NCI-H82 treated with DMSO at 0.1 percent for 48 hours (cell line): ENCODE data around the gene RPL22L1.
A peak's percentile ranks its signal among the peaks of the same experiment; 100 is the strongest.
"Not testable (repeated sequence)": the region's sequence is repeated elsewhere in the genome, so short reads cannot be mapped to it uniquely, and the experiment has no call there.

ENCODE experiments used
- DNase-seq: peaks from one replicate; lab custom pipeline; 2025; ENCODE audit not compliant: unreplicated experiment; lab: John Stamatoyannopoulos, UW

Gene RPL22L1

GRCh38 chr3:170835336-170835735 lies 34.7 kb downstream of the RPL22L1 start:
- no peak for DNase-seq

GRCh38 chr3:170830580-170830979 lies 39.4 kb downstream of the RPL22L1 start:
- DNase-seq = no peak

GRCh38 chr3:170829546-170830272 lies 40.3 kb downstream of the RPL22L1 start:
- DNase-seq = no peak

GRCh38 chr3:170826047-170826446 lies 43.9 kb downstream of the RPL22L1 start:
- no peak for DNase-seq

- not testable (repeated sequence) for DNase-seq
These were observed 46.4 kb downstream of the RPL22L1 start for GRCh38 chr3:170823562-170823961.

- DNase-seq = not testable (repeated sequence)
These were observed 51.7 kb downstream of the RPL22L1 start for GRCh38 chr3:170818325-170818724.

GRCh38 chr3:170817471-170817870 lies 52.5 kb downstream of the RPL22L1 start:
- DNase-seq = not testable (repeated sequence)

- DNase-seq = no peak
These were observed 53.2 kb downstream of the RPL22L1 start for GRCh38 chr3:170816841-170817240.

GRCh38 chr3:170816341-170816740 lies 53.7 kb downstream of the RPL22L1 start:
- no peak for DNase-seq

- DNase-seq = no peak
These were observed 54.1 kb downstream of the RPL22L1 start for GRCh38 chr3:170815936-170816335.

GRCh38 chr3:170815340-170815739 lies 54.7 kb downstream of the RPL22L1 start:
- peak; percentile 23 for DNase-seq
